MM.1S (cell line): ENCODE results near the gene CHMP2A.

Source experiments
- CTCF ChIP-seq: fragments of 300-600 bp; sonication (generic); IDR thresholded peaks from 2 replicates; pipeline ENCODE4 v1.5.1; 2016; ENCODE audit warnings: antibody characterized with exemption, low read length, mixed read lengths
- EZH2 ChIP-seq: fragments of 300-600 bp; sonication (generic); optimal IDR thresholded peaks from 2 replicates; pipeline ENCODE3; 2017; ENCODE audit warnings: low read depth, mild to moderate bottlenecking, antibody characterized with exemption, low read length, mixed read lengths
- EZH2phosphoT487 ChIP-seq: fragments of 300-600 bp; sonication (generic); IDR thresholded peaks from 2 replicates; pipeline ENCODE4 v1.6.1; 2018; ENCODE audit warnings: antibody characterized with exemption, low read length

GRCh38 chr19:58555369-58555885, 522 bp upstream of the CHMP2A start:
- no peak for TF ChIP-seq CTCF
- TF ChIP-seq EZH2 = no peak
- TF ChIP-seq EZH2phosphoT487 = no peak
